Ovary (tissue), 3 donors: ENCODE measurements around the gene CBX1.

Experiments used
- POLR2A ChIP-seq: fragments of 450-650 bp; IDR thresholded peaks from one replicate; pipeline ENCODE4 v1.6.1; 2017; ENCODE audit warnings: antibody characterized with exemption, mild to moderate bottlenecking, moderate library complexity
- TF ChIP-seq, protein P1 (sequence below), 3 donors: fragments of 450-650 bp in 2 of 3; fragments of 200-600 bp in 1 of 3; IDR thresholded peaks; one replicate each; pipeline versions ENCODE4 v1.5.1 to v1.8.0; 2016 to 2022; ENCODE audit warnings: antibody characterized with exemption in 3 of 3, mild to moderate bottlenecking in 1 of 3
- donor health status: DM: no; HTN: no; CAD: no.

DNA sequence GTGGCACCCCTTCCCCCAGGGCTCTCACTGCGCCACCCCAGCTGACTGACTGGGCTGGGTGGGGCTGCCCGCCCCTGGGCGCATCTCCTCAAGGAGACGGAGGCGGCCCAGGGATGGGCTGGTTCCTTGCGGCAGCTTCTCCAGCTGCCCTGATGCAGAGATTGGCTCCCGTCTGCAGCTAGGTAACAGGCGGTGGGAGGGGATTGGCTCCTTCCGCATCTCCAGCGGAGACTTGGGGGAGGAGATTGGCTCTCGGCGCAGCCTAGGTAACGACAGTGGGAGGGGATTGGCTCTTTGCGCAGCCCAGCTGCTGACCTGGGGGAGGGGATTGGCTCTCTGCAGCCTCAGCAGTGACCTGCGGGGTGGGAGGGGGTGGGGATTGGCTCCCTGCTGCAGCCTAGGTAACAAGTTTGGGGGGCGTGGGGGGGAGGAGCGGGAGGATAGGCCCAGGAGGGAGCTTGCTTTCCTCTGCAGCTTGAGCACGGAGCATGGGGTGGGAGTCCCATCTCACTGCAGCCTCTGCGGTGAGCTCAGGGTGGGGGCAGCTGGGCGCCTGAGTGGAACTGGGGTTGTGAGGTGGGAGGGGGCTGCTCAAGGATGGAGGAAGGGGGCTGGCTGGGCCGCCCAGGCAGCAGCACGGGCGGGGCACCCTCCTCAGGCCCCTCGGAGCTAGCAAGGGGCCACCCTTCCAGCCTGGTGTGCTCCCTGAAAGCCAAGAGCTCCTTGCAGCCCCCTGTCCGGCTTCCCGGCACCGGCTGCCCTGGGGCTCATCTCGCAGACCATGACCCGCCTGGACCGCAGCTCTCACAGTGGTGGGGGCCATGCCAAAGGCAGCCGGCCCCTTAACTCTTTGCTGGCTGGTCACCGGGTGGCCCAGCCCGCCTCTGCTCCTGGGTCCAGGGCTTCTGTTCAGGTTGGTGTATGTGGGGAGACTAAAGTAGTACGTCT lies 46.8 kb downstream of the CBX1 start:
- TF ChIP-seq, protein P1, sequence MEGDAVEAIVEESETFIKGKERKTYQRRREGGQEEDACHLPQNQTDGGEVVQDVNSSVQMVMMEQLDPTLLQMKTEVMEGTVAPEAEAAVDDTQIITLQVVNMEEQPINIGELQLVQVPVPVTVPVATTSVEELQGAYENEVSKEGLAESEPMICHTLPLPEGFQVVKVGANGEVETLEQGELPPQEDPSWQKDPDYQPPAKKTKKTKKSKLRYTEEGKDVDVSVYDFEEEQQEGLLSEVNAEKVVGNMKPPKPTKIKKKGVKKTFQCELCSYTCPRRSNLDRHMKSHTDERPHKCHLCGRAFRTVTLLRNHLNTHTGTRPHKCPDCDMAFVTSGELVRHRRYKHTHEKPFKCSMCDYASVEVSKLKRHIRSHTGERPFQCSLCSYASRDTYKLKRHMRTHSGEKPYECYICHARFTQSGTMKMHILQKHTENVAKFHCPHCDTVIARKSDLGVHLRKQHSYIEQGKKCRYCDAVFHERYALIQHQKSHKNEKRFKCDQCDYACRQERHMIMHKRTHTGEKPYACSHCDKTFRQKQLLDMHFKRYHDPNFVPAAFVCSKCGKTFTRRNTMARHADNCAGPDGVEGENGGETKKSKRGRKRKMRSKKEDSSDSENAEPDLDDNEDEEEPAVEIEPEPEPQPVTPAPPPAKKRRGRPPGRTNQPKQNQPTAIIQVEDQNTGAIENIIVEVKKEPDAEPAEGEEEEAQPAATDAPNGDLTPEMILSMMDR (IDR thresholded peaks at IDR 0.05) = no peak
- TF ChIP-seq POLR2A = no peak
